Activated CD4-positive, alpha-beta memory T cell treated with anti-CD3 and anti-CD28 coated beads for 36 hours (primary cell): Measurements from ENCODE around the gene C4orf17. TPM values are rescaled to one million over a fixed set of nuclear protein-coding genes. Genes with fewer than 3 reads are reported as not detected.
A peak's percentile ranks its signal among the peaks of the same experiment; 100 is the strongest.
"Not testable (repeated sequence)": the region's sequence is repeated elsewhere in the genome, so short reads cannot be mapped to it uniquely, and the experiment has no call there.

Experiments
- CTCF ChIA-PET: fragments of 350-600 bp; sonication (Branson Sonifier 250); formaldehyde crosslinking; loops from one replicate; lab custom pipeline; 2021; ENCODE audit warnings: antibody characterized with exemption, inconsistent platforms; lab: Charles Lee
- POLR2A ChIA-PET: fragments of 350-600 bp; sonication (Branson Sonifier 250); formaldehyde crosslinking; loops from one replicate; lab custom pipeline; 2021; ENCODE audit warnings: antibody characterized with exemption; lab: Charles Lee
- DNase-seq: peaks from one replicate; pipeline ENCODE4 v3.0.0-alpha.2; 2020
- H3K27ac Mint-ChIP-seq: one replicate; pipeline ENCODE4 v1.8.0; 2021; ENCODE audit warnings: mixed read lengths
- H3K27me3 Mint-ChIP-seq: one replicate; pipeline ENCODE4 v1.8.0; 2021; ENCODE audit warnings: mixed read lengths
- H3K36me3 Mint-ChIP-seq: one replicate; pipeline ENCODE4 v1.8.0; 2021; ENCODE audit warnings: mixed read lengths
- H3K4me1 Mint-ChIP-seq: one replicate; pipeline ENCODE4 v1.8.0; 2021; ENCODE audit warnings: low read depth, mixed read lengths
- H3K4me3 Mint-ChIP-seq: one replicate; pipeline ENCODE4 v1.8.0; 2021; ENCODE audit warnings: mild to moderate bottlenecking, mixed read lengths
- H3K9me3 Mint-ChIP-seq: one replicate; pipeline ENCODE4 v1.8.0; 2021; ENCODE audit warnings: mixed read lengths
- intact Hi-C: fragments of 100-400 bp; cut with micrococcal nuclease; formaldehyde crosslinking; loops from one replicate; pipeline ENCODE4 v1.15.1; 2023
- total RNA-seq, 2 experiments: library from RNA; stranded (reverse); gene quantifications; one replicate each; pipeline ENCODE4 v1.2.3, GENCODE V29; 2021

Gene C4orf17
- total RNA-seq, 2 experiments from 2014 or later, result not detected

DNA sequence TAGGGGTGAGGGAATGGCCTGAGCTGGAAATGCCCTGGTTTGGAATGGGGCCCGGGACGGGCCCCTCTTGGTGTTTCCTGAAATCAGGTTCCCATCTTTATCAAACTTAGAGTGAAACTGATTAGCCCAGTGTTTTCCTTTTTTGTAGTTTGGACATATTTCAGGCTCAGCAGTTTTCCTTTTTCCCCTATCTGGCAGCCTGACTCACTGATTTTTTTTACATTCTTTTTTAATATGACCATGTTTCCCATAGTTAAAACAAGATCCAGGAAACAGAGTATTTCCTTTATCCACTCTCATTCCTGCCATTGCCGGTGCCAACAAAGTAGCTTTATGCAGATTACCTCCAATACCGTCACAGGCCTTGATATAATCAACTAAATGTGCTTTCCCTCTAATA is 20.5 kb upstream of the C4orf17 start:
- H3K27ac Mint-ChIP-seq, result no peak overlapping the region
- ChIA-PET POLR2A (no interaction called here), CTCF (no interaction called here)
- H3K9me3 Mint-ChIP-seq, result peaks cover 49% of the 10 kb centered on the region
- peaks cover 10% of the 10 kb centered on the region for H3K27me3 Mint-ChIP-seq
- intact Hi-C loops, result no loop called here
- H3K4me1 Mint-ChIP-seq, result no peaks in the 10 kb centered on the region
- H3K4me3 Mint-ChIP-seq, result no peak overlapping the region
- peaks cover 23% of the 10 kb centered on the region for H3K36me3 Mint-ChIP-seq
- no peak for DNase-seq

DNA sequence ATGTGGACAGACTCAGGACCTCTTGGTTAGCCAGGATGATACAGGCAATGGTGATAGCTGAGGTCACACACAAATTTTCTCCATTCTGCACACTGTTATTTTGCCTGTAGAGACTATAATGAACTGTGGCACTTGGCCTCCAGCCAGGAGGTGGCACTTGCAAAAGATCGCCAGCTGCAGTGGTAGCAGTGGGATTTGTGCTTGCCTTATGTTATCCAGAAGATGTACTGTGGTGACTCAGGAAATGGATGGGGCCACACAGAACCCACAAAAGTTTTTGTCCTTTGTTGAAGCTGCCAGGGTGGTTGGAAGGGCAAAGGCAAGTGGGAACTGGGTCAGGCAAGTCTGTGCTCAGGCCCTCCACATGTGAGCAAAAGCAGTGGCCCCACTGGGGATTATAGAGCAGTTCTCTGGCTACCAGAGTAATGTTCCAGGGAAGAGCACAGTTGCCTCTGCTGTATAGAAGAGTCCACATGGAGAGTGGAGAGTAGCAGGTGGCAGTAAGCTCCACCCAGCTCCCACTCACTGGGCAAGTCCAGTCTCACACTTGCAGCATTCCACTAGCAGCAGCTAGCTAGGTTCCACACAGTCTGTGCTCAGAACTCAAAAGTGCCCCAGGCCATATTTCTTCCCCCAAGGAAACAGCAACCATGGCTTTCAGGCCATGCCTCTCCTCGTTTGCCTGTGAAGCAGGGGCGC is 5.9 kb upstream of the C4orf17 start:
- no peak overlapping the region for H3K27ac Mint-ChIP-seq
- POLR2A ChIA-PET, result no interaction called here
- H3K9me3 Mint-ChIP-seq, result no peaks in the 10 kb centered on the region
- H3K36me3 Mint-ChIP-seq, result no peaks in the 10 kb centered on the region
- CTCF ChIA-PET, result no interaction called here
- intact Hi-C loops, result loop anchor here (5.0 kb wide), 3 partner anchors 302 to 578 kb away; partner anchors contain the start of gene EIF4E
- no peaks in the 10 kb centered on the region for H3K27me3 Mint-ChIP-seq
- H3K4me1 Mint-ChIP-seq, result peaks cover 46% of the 10 kb centered on the region
- no peak overlapping the region for H3K4me3 Mint-ChIP-seq
- DNase-seq, result no peak

DNA sequence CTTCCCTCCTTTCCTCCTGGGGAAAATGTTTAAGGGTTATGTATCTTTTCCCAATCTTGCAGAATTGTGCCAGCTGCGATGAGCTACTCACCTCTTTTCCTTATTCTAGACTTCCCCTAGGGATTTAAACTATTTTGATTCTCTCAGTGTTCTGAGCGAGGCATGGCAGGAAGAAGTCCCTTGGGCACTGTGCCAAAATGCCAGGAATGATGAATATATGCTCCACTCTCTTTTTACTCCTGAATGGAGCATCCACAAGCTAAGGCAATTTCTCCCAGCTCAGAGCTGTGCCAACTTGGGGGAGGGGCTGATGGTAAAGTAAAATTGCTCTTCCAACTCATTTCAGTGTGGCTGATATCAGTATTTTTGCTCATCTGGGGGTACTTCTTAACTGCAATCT is 4.0 kb upstream of the C4orf17 start:
- Mint-ChIP-seq H3K27me3 (no peaks in the 10 kb centered on the region), H3K4me1 (peaks cover 46% of the 10 kb centered on the region), H3K27ac (peak overlapping the region; percentile 58), H3K4me3 (no peak overlapping the region), H3K36me3 (no peaks in the 10 kb centered on the region), H3K9me3 (no peaks in the 10 kb centered on the region)
- CTCF ChIA-PET, result no interaction called here
- POLR2A ChIA-PET, result no interaction called here
- no peak for DNase-seq
- intact Hi-C loops, result loop anchor here (5.0 kb wide), 3 partner anchors 301 to 579 kb away; partner anchors contain the start of gene EIF4E

DNA sequence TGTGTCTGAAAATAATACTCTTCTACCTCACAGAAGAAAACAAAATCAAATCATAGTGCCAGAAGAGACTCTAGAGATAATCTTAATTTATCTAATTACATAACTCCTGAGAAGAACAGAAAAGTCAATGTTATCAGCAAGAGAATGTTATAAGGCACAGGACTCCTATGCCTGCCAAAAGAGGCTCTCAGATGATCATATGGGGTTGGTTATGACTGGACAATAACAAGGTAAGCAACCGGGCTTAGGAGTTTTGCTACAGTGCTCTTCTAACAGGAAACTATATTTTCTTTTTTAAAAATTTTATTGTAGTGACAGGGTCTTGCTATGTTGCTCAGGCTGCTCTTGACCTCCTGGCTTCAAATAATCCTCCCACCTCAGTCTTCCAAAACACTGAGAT is 3.5 kb upstream of the C4orf17 start:
- Mint-ChIP-seq H3K27me3 (no peaks in the 10 kb centered on the region), H3K36me3 (no peaks in the 10 kb centered on the region), H3K27ac (peak overlapping the region; percentile 70), H3K9me3 (no peaks in the 10 kb centered on the region), H3K4me3 (no peak overlapping the region), H3K4me1 (peaks cover 46% of the 10 kb centered on the region)
- no peak for DNase-seq
- ChIA-PET POLR2A (interaction anchor here (0.8 to 0.9 kb wide), 2 partner anchors 103 to 340 kb away, joined by 3 read pairs; no protein-coding TSS in a partner anchor), CTCF (interaction anchor here (0.8 kb wide), 1 partner anchor 1059 kb away, joined by 3 read pairs; no protein-coding TSS in a partner anchor)
- intact Hi-C loops, result loop anchor here (5.0 kb wide), 3 partner anchors 300 to 580 kb away; partner anchors contain the start of gene EIF4E

DNA sequence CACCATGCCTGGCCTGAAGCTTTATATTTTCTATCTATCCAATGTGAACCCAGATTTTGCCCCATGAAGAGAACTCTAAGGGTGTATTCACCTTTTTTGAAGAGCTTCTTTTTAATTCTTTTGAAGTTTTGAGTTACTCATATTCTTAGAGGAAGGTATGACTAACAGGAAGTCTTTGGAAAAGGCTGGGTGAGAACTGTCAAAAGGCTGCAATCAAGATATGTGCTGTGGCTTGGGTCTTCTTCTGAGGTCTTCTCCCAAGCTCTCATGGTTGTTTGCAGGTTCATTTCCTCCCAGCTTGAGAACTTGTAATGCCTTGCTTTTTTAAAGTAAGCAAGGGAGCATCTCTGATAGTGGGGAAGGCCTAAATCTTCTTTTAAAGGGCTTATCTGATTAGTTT is 3.1 kb upstream of the C4orf17 start:
- intact Hi-C loops, result loop anchor here (1.0 to 5.0 kb wide), 5 partner anchors 56 to 580 kb away; partner anchors contain the start of genes EIF4E and H2AZ1
- H3K9me3 Mint-ChIP-seq, result no peaks in the 10 kb centered on the region
- H3K27ac Mint-ChIP-seq, result peak overlapping the region; percentile 70
- no peaks in the 10 kb centered on the region for H3K36me3 Mint-ChIP-seq
- no peak overlapping the region for H3K4me3 Mint-ChIP-seq
- H3K4me1 Mint-ChIP-seq, result peaks cover 46% of the 10 kb centered on the region
- peak; percentile 35 for DNase-seq
- CTCF ChIA-PET, result interaction anchor here (0.8 kb wide), 1 partner anchor 1059 kb away, joined by 3 read pairs; no protein-coding TSS in a partner anchor
- H3K27me3 Mint-ChIP-seq, result no peaks in the 10 kb centered on the region
- POLR2A ChIA-PET, result interaction anchor here (0.8 to 0.9 kb wide), 2 partner anchors 103 to 340 kb away, joined by 3 read pairs; no protein-coding TSS in a partner anchor

DNA sequence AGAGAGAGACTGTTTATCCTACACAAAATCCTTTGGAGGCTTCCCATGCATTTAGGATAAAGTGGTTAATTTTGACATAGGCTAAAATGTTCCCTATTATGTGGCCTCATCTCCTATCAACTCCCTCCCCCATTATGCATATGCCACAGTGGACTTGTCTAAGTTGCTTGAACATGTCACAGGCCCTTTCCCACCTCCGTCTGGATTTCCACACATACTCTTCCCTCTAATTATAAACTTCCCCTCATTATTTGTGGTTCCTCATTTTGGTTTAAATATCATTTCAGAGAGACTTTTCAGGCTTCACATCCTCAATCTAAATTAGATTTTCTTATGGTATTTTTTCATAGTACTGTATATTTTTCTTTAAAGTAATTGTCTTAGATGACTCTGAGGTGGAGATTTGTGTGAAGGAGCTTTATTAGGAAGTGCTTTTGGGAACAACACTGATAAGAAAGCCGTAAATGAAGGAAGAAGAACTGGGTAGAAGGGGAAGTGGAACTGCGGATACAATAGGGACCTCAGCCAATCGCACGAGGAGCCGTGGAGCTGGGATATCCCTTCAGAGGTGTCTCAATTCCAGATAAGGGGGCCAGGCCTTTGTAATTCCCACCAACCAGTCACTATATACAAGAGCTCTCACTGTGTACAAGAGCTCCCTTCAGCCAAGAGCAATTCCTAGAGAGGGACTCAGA is 7.9 kb downstream of the C4orf17 start:
- Mint-ChIP-seq H3K4me3 (no peak overlapping the region), H3K36me3 (no peaks in the 10 kb centered on the region), H3K27me3 (peaks cover 3% of the 10 kb centered on the region), H3K4me1 (peaks cover 2% of the 10 kb centered on the region), H3K9me3 (no peaks in the 10 kb centered on the region), H3K27ac (no peak overlapping the region)
- intact Hi-C loops, result no loop called here
- no peak for DNase-seq
- CTCF ChIA-PET, result interaction anchor here (1.4 kb wide), 1 partner anchor 290 kb away, joined by 3 read pairs; no protein-coding TSS in a partner anchor
- POLR2A ChIA-PET, result interaction anchor here (0.5 kb wide), 1 partner anchor 1668 kb away, joined by 3 read pairs; no protein-coding TSS in a partner anchor

DNA sequence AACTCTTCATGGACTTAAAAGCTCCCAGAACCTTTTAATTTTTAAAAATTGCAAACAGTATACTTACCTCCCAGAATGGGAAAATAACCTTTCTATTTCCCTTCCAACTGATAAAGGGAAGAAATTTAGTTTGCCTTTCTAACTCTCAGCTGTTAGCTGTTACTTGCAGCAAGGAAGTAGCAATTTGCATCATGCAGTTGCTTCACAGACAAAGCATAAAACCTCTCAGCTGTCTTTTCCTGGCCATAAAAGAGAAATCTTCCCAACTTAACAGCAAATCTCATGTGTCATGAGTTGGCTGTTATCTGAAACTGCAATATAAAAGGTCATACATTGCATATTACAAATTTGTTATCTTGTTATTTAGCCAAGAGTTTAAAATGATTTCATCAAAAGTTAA is 18.4 kb downstream of the C4orf17 start:
- Mint-ChIP-seq H3K4me1 (no peaks in the 10 kb centered on the region), H3K36me3 (no peaks in the 10 kb centered on the region), H3K27ac (no peak overlapping the region), H3K27me3 (peaks cover 8% of the 10 kb centered on the region), H3K9me3 (no peaks in the 10 kb centered on the region), H3K4me3 (no peak overlapping the region)
- DNase-seq, result no peak
- ChIA-PET CTCF (interaction anchor here (0.7 kb wide), 1 partner anchor 280 kb away, joined by 3 read pairs; no protein-coding TSS in a partner anchor), POLR2A (interaction anchor here (0.7 kb wide), 1 partner anchor 26 kb away, joined by 4 read pairs; no protein-coding TSS in a partner anchor)
- intact Hi-C loops, result no loop called here

DNA sequence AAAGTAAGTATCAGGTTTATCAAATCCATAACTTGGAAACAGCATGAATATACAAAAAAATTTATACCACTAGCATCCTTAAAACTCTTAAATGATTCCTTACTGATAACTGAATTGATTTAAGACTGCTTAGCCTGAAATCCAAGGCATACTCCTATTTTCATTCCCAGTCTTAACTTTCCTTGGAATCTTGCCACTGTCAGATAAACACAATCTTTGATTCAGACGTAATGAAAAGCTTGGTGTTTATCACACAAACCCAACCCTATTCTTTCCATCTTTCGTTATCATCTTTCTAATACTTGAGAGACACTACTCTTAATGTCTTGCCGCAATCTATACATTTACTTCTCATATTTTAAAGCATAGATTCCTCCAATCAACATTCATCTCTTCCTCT is 19.1 kb downstream of the C4orf17 start:
- Mint-ChIP-seq H3K27me3 (peaks cover 8% of the 10 kb centered on the region), H3K4me1 (no peaks in the 10 kb centered on the region), H3K27ac (no peak overlapping the region), H3K36me3 (no peaks in the 10 kb centered on the region), H3K9me3 (no peaks in the 10 kb centered on the region), H3K4me3 (no peak overlapping the region)
- DNase-seq, result no peak
- POLR2A ChIA-PET, result no interaction called here
- CTCF ChIA-PET, result no interaction called here
- intact Hi-C loops, result no loop called here

DNA sequence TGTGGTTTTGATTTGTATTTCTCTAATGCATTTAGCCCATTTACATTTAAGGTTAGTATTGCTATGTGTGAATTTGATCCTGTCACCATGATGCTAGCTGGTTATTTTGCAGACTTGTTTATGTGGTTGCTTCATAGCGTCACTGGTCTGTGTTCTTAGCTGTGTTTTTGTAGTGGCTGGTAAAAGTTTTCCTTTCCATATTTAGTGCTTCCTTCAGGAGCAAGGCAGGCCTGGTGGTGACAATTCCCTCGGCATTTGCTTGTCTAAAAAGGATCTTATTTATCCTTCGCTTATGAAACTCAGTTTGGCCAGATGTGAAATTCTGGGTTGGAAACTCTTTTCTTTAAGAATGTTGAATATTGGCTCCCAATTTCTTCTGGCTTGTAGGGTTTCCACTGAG is 23.9 kb downstream of the C4orf17 start:
- H3K4me1 Mint-ChIP-seq, POLR2A ChIA-PET, CTCF ChIA-PET, H3K36me3 Mint-ChIP-seq, DNase-seq, H3K4me3 Mint-ChIP-seq, intact Hi-C loops, H3K27me3 Mint-ChIP-seq, H3K27ac Mint-ChIP-seq, H3K9me3 Mint-ChIP-seq: not testable (repeated sequence)

DNA sequence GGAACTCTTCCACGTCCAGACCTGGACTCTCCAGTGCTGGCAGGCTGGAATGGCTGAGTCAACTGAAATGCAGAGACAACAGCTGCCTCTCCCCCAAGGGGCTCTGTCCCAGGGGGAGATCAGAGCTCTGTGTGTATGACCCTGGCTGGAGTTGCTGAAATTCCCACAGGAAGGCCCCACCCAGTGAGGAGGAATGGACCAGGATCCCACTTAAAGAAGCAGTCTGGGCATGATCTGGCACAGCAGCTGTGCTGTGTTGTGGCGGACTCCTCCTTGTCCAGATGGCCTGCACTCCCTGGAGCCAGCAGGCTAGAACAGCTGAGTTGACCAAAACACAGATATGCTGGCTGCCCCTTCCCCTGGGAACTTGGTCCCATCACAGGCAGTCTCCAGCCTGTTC is 25.4 kb downstream of the C4orf17 start:
- Mint-ChIP-seq H3K36me3 (no peaks in the 10 kb centered on the region), H3K27me3 (peaks cover 9% of the 10 kb centered on the region), H3K4me3 (no peak overlapping the region), H3K27ac (no peak overlapping the region), H3K4me1 (no peaks in the 10 kb centered on the region), H3K9me3 (no peaks in the 10 kb centered on the region)
- CTCF ChIA-PET, result interaction anchor here (0.6 kb wide), 1 partner anchor 126 kb away, joined by 3 read pairs; no protein-coding TSS in a partner anchor
- DNase-seq, result no peak
- intact Hi-C loops, result no loop called here
- POLR2A ChIA-PET, result no interaction called here

DNA sequence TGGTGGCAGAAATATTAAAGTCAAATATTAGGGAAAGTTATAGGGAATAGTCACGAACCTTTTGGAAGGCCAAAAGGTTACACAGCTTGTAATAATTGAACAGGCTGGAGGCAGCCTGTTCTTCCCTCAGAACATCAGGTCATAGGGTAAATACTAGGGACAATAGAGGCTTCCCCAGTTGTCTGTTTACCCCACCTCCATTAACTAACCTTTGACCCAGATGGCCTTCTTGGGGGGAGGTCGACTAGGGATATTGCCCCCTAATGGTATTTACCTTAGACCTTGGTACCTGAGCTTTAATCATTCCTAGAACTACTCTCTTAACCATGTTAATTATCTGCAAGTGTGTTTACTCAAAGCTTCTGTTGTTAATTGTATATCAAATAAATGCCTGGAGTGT is 26.0 kb downstream of the C4orf17 start:
- ChIA-PET CTCF (no interaction called here), POLR2A (no interaction called here)
- H3K27ac Mint-ChIP-seq, result no peak overlapping the region
- H3K4me1 Mint-ChIP-seq, result no peaks in the 10 kb centered on the region
- intact Hi-C loops, result no loop called here
- H3K27me3 Mint-ChIP-seq, result peaks cover 9% of the 10 kb centered on the region
- no peak for DNase-seq
- no peak overlapping the region for H3K4me3 Mint-ChIP-seq
- H3K36me3 Mint-ChIP-seq, result no peaks in the 10 kb centered on the region
- H3K9me3 Mint-ChIP-seq, result no peaks in the 10 kb centered on the region

DNA sequence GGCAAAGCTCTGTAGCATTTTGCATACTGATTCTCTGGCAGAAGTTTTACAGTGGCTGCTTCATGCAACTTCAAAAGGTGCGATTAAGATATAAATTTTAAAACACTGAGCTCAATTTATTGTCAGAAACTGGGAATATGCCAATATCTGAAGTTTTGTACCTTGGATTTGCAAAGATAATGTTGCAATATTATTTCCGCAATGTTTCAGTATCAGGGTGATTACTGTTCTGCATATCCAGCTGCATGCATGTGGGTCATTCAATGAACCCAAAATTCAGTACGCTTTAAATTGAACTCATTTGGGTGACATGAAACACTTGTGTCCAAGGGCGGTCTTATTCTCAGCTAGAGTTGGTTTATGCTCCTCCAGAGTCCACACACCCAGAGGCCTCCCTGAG is 26.9 kb downstream of the C4orf17 start:
- H3K4me1 Mint-ChIP-seq, result no peaks in the 10 kb centered on the region
- DNase-seq, result no peak
- ChIA-PET POLR2A (no interaction called here), CTCF (no interaction called here)
- intact Hi-C loops, result no loop called here
- H3K27me3 Mint-ChIP-seq, result peaks cover 6% of the 10 kb centered on the region
- no peaks in the 10 kb centered on the region for H3K36me3 Mint-ChIP-seq
- peaks cover under 1% of the 10 kb centered on the region for H3K9me3 Mint-ChIP-seq
- no peak overlapping the region for H3K27ac Mint-ChIP-seq
- no peak overlapping the region for H3K4me3 Mint-ChIP-seq
